IPS-NIHi11 (cell line): ENCODE measurements around the gene SELENOW.
"Not testable (repeated sequence)": the region's sequence is repeated elsewhere in the genome, so short reads cannot be mapped to it uniquely, and the experiment has no call there.

Experiments
- DNase-seq: peaks from one replicate; pipeline ENCODE4 v3.0.0; 2012; ENCODE audit warnings: mixed read lengths, low spot score

SELENOW gene

DNA sequence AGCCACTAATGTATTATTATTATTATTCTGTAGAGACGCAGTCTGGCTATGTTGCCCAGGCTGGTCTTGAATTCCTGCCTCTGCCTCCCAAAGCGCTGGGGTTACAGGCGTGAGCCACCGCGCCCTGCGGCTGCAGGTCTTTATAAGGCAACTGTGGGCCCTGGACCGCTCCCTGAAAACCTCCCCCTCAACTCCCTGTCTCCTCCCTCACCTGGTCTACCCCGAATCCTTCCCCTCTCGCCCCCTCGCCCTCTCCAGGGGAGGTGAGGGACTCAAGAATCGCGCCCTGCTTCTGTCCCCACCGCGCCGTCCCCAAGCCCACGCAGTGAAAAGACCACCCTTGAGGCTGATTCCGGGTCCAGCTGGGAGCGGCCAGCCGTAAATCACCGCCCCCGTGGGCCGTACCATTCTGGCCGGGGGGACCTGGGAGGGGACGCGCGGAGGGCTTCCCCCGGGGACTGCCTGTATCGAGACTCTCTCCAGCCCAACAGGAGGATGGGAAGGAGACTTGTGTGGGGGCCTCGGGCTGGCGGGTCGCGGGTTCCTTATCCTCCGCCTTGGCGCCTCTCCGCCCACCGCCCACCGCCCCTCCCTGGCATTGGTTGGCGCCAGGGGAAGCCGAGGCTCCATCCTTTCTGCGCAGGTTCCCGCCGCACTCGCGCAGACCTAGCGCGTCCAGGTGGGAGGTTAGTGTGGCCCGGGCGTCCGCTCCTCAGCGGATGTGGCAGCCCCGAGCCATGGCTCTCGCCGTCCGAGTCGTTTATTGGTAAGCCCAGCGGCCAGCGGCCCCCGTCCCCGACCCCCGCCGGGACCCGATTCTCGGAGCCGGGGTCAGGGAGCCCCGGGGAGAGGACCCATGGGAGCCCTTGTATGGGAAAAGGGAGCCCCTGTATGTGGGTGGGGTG, at the start of gene SELENOW:
SELENOW (plus strand) TSS at position 655 of the 905 bp plus-strand sequence; CDS start at position 738, 83 bp downstream.
- peak; percentile 95 for DNase-seq

DNA sequence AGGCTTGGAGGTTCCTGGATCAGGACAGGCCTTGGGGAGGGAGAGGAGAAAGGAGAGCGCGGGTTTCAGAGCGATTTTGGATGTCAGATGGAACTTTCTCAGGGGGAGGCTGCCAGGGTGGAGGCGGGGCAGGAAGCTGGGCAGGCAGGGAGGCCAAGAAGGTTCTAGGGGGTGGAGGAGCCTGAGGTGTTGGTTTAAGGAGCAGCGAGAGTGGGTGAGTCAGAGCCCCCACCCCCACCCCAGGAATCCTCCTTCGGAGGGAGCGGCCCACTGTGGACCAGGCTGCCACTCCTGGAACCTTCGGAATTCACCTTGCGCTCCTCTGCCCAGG, 49.1 kb upstream of the SELENOW start:
- peak; percentile 56 for DNase-seq

DNA sequence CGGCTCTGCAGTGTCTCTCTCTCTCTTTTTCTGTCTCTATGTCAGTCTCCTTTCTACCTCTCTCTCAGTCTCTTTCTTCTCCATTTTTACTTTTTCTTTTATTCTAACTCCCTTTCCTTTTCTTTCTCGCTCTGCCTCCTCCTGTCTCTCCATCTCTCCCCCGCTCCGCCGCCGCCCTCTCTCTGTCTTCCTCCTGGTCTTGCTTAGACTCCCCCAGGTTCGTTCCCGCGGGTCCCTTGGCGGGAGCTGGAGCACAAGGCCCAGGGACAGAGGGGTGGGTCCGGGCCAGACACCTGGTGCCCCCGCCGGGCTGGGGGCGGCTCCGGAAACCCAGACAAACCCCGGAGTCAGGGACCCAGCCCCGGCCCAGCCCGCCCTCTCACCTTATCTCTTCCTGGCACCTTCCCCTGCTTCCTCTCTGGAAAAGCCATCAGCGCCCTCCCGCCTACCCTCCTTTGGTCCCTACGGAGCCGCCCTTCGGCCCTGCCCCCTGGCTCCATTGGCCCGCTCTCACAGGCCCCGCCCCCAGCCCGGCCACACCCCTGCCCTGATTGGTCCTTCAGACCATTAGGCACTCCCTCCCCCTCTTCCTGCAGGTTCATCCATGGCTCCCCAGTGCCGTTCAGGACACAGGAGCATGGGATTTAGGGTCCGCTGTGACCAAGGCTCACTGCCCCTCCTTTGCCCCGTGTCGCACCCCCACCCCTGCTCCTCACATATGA, 48.5 kb upstream of the SELENOW start:
- peak; percentile 92 for DNase-seq

DNA sequence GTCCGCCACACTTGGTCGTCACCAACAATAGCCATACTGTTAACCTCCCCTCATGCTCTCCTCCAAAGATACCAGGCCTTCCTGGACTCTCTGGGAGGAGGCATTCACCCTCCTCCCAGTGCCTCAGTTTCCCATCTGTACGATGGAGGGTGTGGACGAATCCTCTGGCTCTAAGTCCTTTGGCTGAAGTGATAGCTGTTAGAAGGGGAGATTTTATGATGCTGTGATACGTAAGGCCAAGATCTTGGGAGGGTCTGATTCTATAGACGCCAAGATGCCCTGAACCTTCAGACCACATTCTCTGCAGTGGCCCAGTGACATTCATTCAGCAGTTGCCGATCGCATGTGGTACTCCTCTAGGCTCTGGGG, 48.0 kb upstream of the SELENOW start:
- no peak for DNase-seq

DNA sequence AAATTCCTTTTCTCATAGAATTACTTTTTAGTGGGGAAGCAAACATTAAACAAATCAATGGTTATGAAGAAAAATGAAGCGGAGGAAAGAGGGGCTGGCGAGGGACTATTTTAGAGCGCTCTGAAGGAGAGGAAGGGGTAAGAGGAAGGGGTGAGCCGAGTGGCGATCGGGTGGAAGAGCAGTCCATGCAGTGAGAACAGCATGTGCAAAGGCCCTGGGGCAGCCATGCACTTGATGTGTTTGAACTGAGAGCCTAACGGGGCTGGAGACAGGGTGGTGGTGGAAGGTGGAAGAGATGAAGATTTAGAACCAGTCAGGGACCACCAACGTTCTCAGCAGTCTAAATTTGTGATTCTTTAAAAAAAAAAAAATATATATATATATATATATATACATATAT, 47.6 kb upstream of the SELENOW start:
- DNase-seq = no peak

DNA sequence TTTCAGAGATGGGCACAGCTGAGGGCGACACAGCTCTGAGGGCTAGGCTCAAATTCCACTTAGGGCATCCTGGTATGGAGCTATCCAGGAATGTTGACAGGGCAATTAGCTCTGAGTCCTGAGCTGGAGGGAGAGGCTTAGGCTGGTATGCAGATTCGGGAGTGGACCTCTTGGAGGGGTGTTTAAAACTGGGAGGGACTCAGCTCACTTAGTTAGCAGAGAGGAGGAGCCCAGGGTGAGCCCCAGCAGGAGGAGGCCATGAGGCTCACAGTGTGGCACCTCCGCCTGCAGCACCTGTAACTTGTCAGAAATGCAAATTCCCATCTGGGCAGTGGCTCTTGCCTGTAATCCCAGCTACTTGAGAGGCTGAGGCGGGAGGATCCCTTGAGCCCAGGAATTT, 43.4 kb upstream of the SELENOW start:
- peak; percentile 49 for DNase-seq

DNA sequence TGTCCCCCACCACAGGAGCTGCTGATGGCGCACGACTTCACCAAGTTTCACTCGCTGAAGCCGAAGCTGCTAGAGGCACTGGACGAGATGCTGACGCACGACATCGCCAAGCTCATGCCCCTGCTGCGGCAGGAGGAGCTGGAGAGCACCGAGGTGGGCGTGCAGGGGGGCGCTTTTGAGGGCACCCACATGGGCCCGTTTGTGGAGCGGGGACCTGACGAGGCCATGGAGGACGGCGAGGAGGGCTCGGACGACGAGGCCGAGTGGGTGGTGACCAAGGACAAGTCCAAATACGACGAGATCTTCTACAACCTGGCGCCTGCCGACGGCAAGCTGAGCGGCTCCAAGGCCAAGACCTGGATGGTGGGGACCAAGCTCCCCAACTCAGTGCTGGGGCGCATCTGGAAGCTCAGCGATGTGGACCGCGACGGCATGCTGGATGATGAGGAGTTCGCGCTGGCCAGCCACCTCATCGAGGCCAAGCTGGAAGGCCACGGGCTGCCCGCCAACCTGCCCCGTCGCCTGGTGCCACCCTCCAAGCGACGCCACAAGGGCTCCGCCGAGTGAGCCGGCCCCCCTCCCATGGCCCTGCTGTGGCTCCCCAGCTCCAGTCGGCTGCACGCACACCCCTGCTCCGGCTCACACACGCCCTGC, 37.5 kb upstream of the SELENOW start:
- DNase-seq = no peak

DNA sequence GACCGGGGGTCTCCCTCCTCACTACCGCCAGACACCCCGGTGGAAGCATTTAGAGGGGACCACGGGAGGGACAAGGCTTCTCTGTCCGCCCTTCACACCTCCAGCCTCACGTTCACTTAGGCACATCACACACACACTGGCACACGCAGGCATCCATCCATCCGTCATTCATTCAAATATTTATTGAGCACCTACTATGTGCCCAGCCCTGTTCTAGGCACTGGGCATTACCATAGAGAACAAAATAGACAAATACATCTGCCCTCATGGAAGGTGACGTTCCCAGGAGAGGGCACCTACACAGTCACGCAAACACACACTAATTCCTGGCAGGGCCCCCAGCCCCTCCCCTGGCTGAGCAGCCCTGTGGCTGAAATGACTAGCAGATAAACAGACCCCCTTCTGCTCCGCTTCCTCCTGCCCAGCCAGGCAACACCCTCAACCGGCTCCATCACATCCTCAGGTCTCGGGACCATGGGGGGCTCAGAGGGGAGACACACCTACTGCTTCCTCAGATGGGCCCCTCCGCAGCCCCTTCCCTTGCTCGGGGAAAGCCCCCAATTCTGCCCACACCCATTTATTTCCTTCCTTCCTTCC, 36.9 kb upstream of the SELENOW start:
- DNase-seq = no peak

DNA sequence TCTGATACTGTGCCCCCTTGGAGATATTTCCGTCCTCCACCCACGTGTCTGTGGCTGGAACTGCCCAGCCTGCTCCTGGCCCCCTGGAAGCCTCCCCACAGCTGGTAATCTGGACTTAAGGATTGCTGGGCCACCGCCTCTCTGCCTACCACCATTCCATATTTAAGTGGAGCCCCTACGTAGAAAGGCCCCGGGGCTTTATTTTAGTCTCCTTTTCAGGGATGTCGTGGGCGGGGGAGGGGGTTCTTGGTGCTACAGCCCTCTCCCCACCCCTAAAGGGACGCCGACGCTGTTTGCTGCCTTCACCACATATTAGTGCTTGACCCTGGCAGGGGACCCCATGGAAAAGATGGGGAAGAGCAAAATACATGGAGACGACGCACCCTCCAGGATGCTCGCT, 35.9 kb upstream of the SELENOW start:
- DNase-seq = no peak

DNA sequence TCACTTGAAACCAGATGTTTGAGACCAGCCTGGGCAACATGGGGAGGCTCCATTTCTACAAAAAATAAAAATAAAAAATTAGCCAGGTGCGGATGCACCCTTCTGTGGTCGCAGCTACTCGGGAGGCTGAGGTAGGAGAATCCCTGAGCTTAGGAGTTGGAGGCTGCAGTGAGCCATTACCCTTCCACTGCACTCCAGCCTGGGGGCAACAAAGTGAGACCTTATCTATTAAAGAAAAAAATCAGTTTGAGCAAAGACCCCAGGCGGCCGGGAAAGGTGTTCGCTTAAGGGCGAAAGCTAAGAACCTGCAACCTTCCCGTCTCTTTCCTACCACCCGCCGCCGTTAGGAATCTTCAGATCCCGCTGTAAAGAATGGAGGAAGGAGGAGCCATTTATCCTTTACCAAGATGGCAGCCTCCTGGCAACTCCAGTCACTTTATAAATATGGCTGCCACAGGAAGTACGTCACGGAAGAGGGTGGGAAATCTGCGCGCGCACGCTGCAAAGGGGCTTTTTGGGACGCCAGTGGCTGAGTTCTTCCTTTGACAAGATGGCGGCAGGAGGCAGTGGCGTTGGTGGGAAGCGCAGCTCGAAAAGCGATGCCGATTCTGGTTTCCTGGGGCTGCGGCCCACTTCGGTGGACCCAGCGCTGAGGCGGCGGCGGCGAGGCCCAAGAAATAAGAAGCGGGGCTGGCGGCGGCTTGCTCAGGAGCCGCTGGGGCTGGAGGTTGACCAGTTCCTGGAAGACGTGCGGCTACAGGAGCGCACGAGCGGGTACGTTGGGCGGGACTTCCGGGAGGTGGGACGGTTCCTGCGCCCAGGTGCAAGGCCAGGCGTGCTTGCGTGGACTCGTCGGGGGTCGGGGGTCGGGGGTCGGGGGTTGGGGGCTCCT, 33.2 kb upstream of the SELENOW start, which contains the start of gene NOP53:
NOP53 (plus strand) TSS at position 537 of the 892 bp plus-strand sequence; CDS start at position 551, 14 bp downstream.
- DNase-seq = peak; percentile 97

DNA sequence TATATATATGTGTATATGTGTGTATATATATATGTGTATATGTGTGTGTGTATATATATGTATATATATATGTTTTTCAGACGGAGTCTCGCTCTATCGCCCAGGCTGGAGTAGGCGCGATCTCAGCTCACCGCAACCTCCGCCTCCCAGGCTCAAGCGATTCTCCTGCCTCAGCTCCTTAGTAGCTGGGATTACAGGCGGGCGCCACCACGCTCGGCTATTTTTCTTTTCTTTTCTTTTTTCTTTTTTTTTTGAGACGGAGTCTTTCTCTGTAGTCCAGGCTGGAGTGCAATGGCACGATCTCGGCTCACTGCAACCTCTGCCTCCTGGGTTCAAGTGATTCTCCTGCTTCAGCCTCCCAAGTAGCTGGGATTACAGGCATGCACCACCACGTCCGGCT, 32.4 kb upstream of the SELENOW start:
- DNase-seq = not testable (repeated sequence)

DNA sequence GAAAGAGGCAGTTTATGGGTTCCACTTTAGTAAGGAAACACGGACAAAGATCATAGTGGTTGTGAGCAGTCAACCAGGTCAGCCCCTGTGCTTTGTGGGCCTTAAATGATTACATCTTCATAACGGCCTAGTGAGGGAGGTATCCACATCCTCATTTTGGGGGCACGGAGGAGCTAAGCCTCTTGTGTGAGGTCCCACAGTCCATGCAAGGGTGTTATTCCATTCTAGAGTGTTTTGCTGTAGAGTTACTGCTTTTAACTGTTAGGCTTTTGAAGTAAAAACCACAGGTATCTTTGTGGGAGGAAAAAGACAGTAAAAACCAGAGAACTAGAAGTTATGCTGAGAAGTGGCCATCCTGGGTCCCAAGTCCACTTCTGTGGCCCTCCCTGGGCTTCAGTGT, 29.2 kb upstream of the SELENOW start:
- no peak for DNase-seq

DNA sequence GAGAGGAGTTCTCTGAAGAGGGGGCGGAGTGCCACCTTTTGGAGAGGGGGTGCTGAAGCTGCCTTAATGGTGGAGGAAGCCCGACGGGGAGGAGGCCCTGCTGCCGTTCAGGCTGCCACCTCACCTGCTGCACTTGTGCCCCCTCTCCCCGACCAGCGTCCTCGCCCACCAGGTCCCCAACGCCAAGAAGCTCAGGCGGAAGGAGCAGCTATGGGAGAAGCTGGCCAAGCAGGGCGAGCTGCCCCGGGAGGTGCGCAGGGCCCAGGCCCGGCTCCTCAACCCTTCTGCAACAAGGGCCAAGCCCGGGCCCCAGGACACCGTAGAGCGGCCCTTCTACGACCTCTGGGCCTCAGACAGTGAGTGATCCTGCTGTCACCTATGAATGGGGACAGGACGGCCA, 27.8 kb upstream of the SELENOW start:
- DNase-seq = no peak

DNA sequence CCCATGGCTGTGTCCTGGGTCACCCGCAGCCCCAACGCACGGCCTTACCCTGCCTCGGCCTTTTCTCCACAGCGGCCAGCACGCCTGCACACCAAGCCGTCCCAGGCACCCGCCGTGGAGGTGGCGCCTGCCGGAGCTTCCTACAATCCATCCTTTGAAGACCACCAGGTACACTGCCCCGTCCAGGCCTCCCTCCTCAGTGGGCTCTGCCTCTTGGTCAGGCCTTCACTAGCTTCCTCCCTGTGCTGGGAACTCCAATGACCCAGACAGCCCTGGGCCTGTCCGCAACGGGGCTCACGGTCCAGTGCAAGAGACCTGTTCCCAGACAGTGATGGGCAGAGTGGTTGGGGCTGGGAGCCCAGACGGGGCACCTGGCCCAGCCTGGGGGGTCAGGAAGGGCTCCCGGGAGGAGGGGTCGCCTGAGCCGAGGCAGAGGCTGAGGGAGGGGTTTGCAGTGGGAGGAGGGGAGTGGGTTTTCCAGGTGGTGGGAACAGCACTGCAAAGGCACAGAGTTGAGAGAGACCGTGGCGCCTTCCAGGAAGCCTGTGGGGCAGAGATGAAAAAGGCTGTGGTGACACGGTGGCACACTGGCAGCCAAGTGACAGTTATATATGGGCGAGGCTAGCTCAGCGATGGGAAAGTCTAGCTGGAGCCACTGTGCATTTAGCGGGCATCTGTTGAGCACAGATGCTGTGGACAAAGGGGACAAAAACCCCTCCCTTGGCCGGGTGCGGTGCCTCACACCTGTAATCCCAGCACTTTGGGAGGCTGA, 25.9 kb upstream of the SELENOW start:
- no peak for DNase-seq

DNA sequence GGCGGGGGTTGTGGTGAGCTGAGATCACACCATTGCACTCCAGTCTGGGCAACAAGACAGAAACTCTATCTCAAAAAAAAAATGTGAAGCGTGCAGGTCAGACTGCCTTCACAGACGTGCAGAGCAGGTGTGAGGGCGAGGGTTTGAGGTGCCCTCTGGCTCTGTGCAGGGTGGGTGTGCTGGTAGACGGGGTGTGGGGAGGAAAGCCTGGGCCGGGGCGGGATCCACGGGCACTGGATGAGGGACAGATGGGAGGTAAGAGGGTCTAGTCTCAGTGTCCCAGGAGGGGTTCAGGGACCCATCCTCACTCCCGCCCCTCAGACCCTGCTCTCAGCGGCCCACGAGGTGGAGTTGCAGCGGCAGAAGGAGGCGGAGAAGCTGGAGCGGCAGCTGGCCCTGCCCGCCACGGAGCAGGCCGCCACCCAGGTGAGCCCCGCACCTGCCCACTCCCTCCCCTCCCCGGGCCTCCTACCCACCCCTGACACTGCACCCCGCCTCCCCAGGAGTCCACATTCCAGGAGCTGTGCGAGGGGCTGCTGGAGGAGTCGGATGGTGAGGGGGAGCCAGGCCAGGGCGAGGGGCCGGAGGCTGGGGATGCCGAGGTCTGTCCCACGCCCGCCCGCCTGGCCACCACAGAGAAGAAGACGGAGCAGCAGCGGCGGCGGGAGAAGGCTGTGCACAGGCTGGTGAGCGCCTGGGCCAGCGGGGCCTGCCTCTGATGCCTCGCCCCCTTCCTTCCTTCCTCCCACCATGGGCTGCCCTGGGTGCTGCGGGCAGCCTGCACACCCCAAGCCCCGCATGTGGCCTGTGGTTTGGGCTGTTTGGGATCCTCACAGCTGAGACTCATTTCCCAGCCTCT, 24.1 kb upstream of the SELENOW start:
- no peak for DNase-seq

DNA sequence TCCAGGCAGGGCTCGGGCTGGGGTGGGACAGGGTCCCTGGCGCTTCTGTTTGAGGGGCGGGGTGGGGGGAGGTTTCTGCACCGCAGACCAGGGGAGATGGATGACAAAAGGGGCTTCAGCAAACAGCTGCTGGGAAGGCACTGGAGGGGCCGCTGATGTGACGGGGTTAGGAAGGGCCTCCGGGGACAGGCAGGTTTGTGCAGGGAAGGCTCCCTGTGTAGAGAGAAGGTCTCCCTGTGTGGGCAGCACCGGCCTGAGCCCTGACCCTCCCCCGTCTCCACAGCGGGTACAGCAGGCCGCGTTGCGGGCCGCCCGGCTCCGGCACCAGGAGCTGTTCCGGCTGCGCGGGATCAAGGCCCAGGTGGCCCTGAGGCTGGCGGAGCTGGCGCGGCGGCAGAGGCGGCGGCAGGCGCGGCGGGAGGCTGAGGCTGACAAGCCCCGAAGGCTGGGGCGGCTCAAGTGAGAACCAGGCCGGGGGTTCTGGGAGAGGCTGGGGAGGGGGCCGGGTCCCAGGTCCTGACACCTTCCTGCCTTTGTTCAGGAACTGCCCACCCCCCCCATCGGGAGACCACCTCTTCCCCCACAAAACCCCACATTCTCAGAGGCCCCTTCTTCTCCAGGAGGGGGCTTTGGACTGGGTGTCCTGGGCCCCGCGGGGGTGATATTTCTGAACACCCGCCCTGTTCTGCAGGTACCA, 23.3 kb upstream of the SELENOW start:
- no peak for DNase-seq

DNA sequence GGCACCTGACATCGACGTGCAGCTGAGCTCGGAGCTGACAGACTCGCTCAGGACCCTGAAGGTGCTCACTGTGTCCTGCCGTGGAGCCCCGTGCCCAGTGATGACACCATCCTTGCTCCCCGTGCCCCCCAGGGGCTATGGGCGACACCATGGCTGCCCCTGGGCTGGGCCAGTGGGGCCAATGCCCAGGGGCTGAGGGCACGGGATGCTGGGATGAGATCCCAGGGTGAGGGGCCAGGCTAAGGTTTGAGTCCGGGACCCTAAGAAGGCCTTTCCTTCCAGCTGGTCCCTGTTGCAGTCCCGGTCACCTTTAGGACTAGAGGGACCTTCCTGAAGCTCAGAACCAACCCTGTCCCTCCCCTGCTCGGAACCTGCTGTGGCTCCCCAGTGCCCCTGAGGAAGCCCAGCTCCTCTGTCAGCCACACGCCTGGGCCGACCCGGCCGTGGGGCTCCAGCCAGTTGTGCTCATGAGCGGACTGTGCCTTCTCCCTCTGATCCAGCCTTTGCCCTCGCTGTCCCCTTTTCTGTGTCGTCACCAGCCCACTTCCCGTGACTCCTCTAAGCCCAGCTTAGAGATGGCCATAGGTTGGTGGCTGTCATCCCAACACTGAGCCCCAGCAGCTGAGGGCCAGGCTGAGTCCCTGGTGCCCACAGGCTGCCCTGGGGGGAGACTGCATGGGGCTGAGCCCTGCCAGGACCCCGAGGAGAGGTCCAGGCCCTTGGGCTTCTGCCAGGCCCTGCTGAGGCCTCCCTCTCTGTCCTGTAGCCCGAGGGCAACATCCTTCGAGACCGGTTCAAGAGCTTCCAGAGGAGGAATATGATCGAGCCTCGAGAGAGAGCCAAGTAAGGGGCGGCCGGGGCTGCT, 22.5 kb upstream of the SELENOW start:
- DNase-seq = no peak

DNA sequence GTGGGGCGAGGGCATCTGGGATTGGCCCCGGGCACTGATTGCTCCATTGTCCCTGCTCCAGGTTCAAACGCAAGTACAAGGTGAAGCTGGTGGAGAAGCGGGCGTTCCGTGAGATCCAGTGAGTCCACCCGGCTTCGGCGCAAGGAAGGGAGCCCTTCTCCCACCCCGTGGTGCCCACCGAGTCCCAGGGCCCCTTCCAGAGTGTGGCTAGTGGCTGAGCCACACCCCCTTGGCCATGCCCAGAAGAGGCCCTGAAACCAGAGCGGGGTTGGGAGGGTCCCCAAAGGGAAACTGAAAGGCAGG, 21.9 kb upstream of the SELENOW start:
- no peak for DNase-seq
